Stromal cell of bone marrow (primary cell): Measurements from ENCODE around the gene GRIK3.

Source experiments
- DNase-seq: peaks from one replicate; pipeline ENCODE4 v3.0.0-alpha.2; 2012; ENCODE audit warnings: low read depth

The GRIK3 gene

GRCh38 chr1:36876990-36877389 lies 157.3 kb downstream of the GRIK3 start:
- no peak for DNase-seq

- DNase-seq: no peak
Measured at GRCh38 chr1:36874271-36875060, 159.8 kb downstream of the GRIK3 start.

GRCh38 chr1:36872858-36873257 lies 161.5 kb downstream of the GRIK3 start:
- DNase-seq: no peak

- no peak for DNase-seq
Measured at GRCh38 chr1:36872126-36872754, 162.1 kb downstream of the GRIK3 start.

- no peak for DNase-seq
Measured at GRCh38 chr1:36871146-36871971, 163.0 kb downstream of the GRIK3 start.

GRCh38 chr1:36869826-36870225 lies 164.5 kb downstream of the GRIK3 start:
- DNase-seq: no peak

- DNase-seq: no peak
Measured at GRCh38 chr1:36869054-36869453, 165.3 kb downstream of the GRIK3 start.

- DNase-seq: no peak
Measured at GRCh38 chr1:36867575-36867974, 166.7 kb downstream of the GRIK3 start.

- no peak for DNase-seq
Measured at GRCh38 chr1:36866169-36866814, 168.0 kb downstream of the GRIK3 start.

GRCh38 chr1:36865602-36865900 lies 168.8 kb downstream of the GRIK3 start:
- no peak for DNase-seq

GRCh38 chr1:36864823-36865601 lies 169.3 kb downstream of the GRIK3 start:
- no peak for DNase-seq

GRCh38 chr1:36864182-36864822 lies 170.0 kb downstream of the GRIK3 start:
- no peak for DNase-seq

- no peak for DNase-seq
Measured at GRCh38 chr1:36863500-36863899, 170.8 kb downstream of the GRIK3 start.

GRCh38 chr1:36863061-36863460 lies 171.3 kb downstream of the GRIK3 start:
- no peak for DNase-seq

- DNase-seq: no peak
Measured at GRCh38 chr1:36861375-36861774, 172.9 kb downstream of the GRIK3 start.

- DNase-seq: no peak
Measured at GRCh38 chr1:36859926-36860325, 174.4 kb downstream of the GRIK3 start.

- no peak for DNase-seq
Measured at GRCh38 chr1:36858981-36859380, 175.3 kb downstream of the GRIK3 start.

- DNase-seq: no peak
Measured at GRCh38 chr1:36858553-36858952, 175.8 kb downstream of the GRIK3 start.

- DNase-seq: no peak
Measured at GRCh38 chr1:36857754-36858153, 176.6 kb downstream of the GRIK3 start.

GRCh38 chr1:36855699-36856494 lies 178.4 kb downstream of the GRIK3 start:
- DNase-seq: no peak
